Fibroblast of mammary gland (primary cell): ENCODE data around the gene MAGI2.

ENCODE experiments used
- DNase-seq: peaks from one replicate; pipeline ENCODE4 v3.0.0-alpha.2; 2010; ENCODE audit warnings: low read depth
- H3K4me3 ChIP-seq: 2 replicates; pipeline ENCODE4 v1.5.1; 2011; ENCODE audit warnings: low read depth, mild to moderate bottlenecking, low read length, moderate library complexity; ENCODE audit not compliant: control insufficient read depth
- TF ChIP-seq, protein P1 (sequence below): conservative IDR thresholded peaks from 2 replicates; pipeline ENCODE4 v1.5.1; 2011; ENCODE audit warnings: low read depth, low read length, inconsistent platforms; ENCODE audit not compliant: control insufficient read depth, insufficient read depth

The MAGI2 gene

DNA sequence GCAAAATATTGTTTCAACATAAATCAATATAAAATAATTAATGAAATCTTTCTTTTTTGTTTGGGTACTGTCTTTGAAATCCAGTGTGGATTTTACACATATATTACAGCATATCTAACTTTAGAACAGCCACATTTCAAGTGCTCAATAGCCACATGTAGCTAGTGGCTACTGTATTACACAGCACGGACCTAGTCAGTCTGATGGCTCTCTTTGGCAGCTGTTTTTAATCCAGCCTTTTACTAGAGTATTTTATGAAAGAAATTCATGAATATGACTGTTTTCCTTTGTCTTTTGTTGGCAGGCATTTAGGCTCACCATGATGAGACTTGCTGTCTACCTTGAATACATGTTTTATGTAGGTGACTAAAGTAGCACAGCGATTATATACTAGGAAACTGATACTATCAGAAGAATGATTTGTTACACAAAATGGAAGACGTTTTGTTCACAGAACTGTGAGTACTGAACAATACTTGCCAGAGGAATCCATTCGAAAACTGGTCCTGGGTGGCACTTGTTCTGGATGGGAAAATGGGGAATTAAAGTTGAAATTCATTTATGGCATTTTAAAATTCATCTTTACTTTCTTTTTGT lies 1268.2 kb downstream of the MAGI2 start:
- no peak for DNase-seq
- TF ChIP-seq, protein P1, sequence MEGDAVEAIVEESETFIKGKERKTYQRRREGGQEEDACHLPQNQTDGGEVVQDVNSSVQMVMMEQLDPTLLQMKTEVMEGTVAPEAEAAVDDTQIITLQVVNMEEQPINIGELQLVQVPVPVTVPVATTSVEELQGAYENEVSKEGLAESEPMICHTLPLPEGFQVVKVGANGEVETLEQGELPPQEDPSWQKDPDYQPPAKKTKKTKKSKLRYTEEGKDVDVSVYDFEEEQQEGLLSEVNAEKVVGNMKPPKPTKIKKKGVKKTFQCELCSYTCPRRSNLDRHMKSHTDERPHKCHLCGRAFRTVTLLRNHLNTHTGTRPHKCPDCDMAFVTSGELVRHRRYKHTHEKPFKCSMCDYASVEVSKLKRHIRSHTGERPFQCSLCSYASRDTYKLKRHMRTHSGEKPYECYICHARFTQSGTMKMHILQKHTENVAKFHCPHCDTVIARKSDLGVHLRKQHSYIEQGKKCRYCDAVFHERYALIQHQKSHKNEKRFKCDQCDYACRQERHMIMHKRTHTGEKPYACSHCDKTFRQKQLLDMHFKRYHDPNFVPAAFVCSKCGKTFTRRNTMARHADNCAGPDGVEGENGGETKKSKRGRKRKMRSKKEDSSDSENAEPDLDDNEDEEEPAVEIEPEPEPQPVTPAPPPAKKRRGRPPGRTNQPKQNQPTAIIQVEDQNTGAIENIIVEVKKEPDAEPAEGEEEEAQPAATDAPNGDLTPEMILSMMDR, result no peak
- no peak overlapping the region for H3K4me3 ChIP-seq

DNA sequence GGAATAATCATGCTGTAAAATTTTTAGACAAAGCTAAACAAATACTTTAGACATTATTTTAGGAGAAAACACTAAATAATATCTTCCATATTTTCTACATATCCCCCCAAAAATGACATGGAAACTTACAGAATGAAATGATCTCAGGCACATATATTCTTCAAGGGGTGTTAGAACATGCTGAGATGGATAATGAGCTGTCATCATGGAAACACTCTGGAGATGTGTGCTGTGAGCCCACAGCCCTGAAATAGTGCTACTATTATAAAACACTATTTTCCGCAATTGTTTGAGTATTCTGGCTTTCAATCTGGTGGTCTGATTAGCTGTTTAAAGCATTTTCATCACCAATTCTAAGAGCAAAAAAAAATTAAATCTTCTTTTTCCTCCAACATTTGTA lies 1269.2 kb downstream of the MAGI2 start:
- DNase-seq, result no peak
- TF ChIP-seq, protein P1, result no peak
- H3K4me3 ChIP-seq, result no peak overlapping the region

DNA sequence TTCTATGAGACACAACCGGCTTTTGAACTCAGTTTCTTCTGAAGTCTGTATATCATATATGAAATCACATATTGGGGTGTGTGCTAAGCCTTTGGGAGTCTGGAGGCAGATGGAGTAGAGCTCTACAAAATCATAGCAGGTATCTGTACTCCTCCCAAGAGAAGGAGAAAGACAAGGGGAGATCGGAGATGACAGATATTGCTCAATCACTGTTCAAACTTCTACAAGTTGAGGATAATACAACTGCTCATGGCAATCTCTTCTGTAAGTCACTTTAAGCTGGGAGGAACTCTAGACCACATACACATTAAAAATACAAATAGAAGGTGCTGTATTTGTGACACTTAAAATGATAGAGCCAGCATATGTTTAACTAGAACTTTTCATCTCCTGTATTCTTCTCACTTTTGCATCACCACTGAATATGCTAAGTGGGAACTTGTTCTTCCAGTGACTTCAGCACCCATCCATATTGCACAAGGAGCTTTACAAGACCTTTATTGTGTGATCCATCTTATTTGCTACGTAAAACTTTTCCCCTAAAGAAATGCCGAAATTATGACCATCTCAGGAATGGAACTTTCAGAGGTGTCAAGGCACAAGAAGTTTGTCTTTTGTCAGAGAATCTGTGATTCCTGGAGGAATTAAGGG lies 1273.5 kb downstream of the MAGI2 start:
- H3K4me3 ChIP-seq, result no peak overlapping the region
- DNase-seq, result no peak
- TF ChIP-seq, protein P1, result no peak

DNA sequence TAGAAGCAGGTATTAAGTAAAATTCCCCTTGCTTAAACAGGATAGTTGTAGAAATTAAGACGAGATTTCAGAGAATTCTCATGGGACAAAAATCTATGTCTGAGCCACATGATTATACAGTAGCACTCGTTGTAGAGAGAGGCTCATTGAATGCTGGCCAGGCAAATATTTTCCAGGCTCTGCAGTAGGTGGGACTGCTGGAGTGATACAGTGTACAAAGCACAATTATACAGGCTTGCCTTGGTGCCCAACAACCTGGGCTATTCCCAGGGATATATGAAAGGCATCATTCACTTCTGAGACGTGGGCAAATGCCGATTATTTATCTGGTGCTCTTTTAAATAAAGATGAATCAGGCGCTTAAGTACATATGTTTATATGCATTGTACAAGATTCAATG lies 1274.3 kb downstream of the MAGI2 start:
- no peak for DNase-seq
- H3K4me3 ChIP-seq, result no peak overlapping the region
- TF ChIP-seq, protein P1, result no peak

DNA sequence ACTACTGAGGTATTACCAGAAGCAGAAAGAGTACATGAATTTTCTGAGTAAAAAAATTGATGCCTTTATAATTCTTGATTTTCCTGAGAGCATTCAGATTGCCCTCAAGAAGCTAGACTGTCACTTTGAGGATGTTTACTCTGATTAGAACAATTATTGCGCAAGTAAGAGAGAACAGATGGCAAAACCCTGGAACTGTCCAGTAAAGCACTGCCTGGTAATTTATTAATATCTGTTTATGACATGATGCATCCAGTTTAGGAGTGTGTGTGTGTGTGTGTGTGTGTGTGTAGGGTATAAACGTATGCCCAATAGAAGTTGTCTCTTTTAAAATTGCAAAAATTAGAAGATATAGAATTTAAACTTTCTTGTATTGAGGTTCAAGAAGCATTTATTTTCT lies 1275.1 kb downstream of the MAGI2 start:
- TF ChIP-seq, protein P1, result no peak

DNA sequence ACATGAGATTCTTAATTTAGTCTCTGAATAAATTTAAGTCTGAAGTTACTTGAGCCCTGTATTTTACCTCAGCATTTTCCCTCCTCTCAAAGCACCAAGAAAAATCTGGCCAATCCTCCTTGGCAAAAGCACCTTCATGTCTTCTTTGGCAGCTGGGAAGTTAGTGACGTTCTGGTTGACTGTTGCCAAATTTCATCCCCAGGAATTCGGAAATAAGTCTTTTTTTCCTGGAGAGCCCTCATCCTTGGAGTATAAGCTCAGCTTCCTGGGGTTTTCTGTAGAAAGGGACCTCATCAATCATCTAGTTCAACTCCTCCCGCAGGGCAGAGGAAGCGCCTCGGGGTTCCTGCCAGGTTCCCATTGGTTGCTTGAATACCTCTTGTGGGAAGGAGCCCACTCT lies 1277.3 kb downstream of the MAGI2 start:
- DNase-seq, result peak; percentile 69
- H3K4me3 ChIP-seq, result no peak overlapping the region
- TF ChIP-seq, protein P1, result no peak

More for the DNA sequence above, 1275.1 kb downstream of the MAGI2 start:
- H3K4me3 ChIP-seq, result no peak overlapping the region
- DNase-seq, result peak; percentile 73
